Measurements from ENCODE around the gene TRMT61A.
A peak's percentile ranks its signal among the peaks of the same experiment; 100 is the strongest.

TRMT61A gene

DNA sequence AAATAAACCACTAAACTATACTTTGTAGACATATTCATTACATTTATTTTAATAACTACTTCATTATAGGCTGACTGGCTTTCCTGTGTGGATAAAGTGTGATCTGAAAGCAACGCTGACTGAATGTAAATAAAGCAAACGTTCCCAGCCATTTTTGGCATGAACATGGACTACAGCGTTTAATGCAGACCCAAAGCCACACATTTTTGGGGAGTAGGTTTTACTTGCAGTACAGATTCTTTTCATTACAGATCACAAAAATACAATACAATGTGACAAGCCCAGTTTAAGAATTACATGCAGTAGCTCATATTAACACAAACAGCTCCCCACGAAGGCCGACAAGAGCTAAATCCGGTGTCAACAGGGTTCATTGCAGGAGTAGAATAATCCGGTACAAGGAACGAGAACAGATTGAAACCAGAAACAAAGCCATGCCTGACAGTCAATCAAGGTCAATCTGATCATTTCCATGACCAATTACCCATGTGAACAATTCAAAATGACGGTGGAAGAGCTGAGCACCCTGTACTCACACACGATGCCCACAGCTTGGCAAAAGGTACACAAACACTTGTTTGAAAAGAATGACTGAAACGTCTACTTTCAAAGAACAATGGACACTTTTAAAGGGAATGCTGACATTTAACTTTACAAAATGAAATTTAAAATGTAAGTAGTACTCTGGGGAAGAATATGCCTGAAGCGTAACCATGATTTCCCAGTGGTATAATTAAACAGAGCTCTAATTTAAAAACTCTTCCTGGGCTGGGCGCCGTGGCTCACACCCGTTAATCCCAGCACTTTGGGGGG is 28.2 kb downstream of the TRMT61A start:
- DNase-seq, result no peak
- in situ Hi-C loops (cut with MboI; ENCODE audit: low pct_unique_long_range_greater_than_20kb, low sequenced_read_pairs), result no loop called here

- peak; percentile 75 for DNase-seq
- in situ Hi-C loops (cut with MboI; ENCODE audit: low pct_unique_long_range_greater_than_20kb, low sequenced_read_pairs), result no loop called here
Measured at GRCh38 chr14:103558071-103558882, 29.3 kb downstream of the TRMT61A start.

DNA sequence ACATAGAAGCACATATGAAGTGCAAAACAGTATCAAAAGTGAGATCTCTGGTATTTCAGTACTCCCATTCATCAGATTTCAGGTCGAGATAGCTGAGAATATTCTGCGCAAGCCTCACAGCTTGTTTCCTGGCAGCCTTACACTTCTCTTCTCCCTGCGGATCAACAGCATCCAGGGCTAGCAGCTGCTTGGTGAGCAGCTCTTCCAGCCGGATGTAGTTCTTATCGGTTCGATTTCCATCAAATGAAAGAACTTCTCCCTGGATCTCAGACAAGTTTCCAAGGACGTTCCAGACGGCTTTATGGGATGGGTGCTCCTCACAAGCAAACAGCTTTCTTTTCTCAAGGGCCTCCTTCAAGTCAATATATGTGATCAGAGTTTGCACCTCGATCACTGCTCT is 30.8 kb downstream of the TRMT61A start:
- DNase-seq, result no peak
- in situ Hi-C loops (cut with MboI; ENCODE audit: low pct_unique_long_range_greater_than_20kb, low sequenced_read_pairs), result no loop called here

DNA sequence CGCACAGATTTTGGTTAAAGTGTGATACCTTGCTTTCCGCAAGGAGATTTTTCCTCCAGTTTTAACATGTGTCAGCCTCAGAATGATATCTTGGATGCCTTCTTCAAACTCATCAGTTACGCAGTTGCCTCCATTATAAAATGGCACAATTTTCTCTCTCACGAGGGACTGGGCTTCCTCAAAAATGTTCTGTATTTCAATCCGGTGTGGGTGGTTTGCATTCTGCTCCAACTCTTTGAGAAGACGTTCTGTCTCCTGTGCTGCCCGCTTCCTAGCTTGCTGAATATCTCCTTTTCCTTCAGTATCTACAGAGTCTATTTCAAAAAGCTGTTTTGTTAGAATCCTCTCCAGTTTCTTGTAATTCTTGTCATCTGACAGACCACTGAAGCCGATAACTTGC is 31.7 kb downstream of the TRMT61A start:
- DNase-seq, result no peak
- in situ Hi-C loops (cut with MboI; ENCODE audit: low pct_unique_long_range_greater_than_20kb, low sequenced_read_pairs), result no loop called here

DNA sequence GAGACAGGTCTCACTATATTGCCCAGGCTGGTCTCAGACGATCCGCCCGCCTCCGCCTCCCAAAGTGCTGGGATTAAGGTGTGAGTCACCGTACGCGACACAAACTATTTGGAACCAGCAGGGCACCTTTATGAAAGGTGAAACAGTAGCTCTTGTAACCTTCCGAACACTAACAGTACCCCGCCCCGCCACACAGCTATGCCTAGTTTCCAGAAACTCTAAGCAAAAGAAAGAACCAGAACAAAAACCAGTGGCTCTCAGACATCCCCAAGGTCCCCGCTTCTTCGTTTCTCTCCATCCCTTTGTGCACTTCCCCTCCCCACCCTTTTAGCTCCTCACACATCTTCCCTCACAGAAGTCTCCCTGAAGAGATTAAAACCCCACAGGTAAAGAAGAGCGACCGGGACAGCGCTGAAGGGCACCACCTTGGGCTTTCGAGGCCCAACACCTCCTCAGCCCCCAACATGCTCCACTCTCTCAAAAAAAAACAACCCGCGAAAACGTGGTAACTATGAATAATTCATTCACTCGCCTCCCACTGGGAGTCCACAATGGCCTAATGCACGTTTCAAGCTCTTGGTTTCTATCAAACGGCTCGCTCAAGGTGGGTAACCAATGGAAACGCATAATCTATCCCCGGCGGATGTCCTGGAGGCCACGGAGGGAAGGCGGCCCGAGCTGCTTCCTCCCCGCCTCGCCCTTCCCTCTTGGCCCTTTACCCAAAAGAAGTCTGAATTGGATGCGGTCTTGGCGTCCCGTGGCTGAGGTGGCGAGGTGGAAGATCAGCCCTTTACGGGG is 32.6 kb downstream of the TRMT61A start:
- DNase-seq, result peak; percentile 65
- in situ Hi-C loops (cut with MboI; ENCODE audit: low pct_unique_long_range_greater_than_20kb, low sequenced_read_pairs), result no loop called here

DNA sequence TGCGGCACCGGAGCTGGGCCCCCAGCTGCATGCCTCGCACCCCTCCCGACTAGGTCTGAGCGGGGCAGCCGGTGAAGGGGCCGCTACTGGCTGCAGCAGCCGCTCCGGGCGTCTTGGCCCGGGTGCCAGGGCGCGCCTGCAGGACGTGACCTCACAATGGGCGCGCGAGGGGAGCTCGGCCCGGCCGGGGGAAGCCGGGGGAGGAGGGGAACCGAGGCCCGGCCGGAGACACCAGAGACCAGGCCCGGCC is 33.1 kb downstream of the TRMT61A start:
- DNase-seq, result no peak
- in situ Hi-C loops (cut with MboI; ENCODE audit: low pct_unique_long_range_greater_than_20kb, low sequenced_read_pairs), result no loop called here

- in situ Hi-C loops (cut with MboI; ENCODE audit: low pct_unique_long_range_greater_than_20kb, low sequenced_read_pairs), result no loop called here
Measured at GRCh38 chr14:103562429-103563225, 33.6 kb downstream of the TRMT61A start, which contains the start of the genes BAG5 and COA8. TSS of gene BAG5 (minus strand) at chr14:103562657. CDS start at chr14:103561164, 1,493 bp downstream. TSS of gene COA8 (plus strand) at chr14:103562960. CDS start at chr14:103563002, 42 bp downstream.

DNA sequence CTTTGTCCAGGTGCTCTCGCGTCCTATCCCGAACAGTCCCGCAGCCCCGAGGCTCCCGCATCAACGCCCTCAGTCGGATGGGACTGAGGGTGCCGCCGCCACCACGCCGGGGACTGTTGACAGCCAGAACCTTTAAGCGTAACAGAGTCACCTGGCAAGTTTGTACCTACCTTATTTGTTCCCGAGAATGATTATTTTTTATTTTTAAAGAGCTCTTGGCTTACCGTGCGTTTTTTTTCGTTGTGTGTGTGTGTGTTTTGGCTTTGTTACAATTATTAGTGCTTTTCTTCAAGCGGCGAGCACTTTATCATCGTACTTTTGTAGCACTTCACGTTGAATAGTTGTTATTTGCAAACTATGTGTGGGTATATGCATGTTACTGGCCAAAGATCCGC is 34.2 kb downstream of the TRMT61A start:
- DNase-seq, result no peak
- in situ Hi-C loops (cut with MboI; ENCODE audit: low pct_unique_long_range_greater_than_20kb, low sequenced_read_pairs), result no loop called here

More at GRCh38 chr14:103562429-103563225, 33.6 kb downstream of the TRMT61A start, which contains the start of the genes BAG5 and COA8:
- DNase-seq, result peak; percentile 80

- in situ Hi-C loops (cut with MboI; ENCODE audit: low pct_unique_long_range_greater_than_20kb, low sequenced_read_pairs), result no loop called here
- peak; percentile 9 for DNase-seq
Measured at GRCh38 chr14:103563844-103564505, 35.0 kb downstream of the TRMT61A start.

DNA sequence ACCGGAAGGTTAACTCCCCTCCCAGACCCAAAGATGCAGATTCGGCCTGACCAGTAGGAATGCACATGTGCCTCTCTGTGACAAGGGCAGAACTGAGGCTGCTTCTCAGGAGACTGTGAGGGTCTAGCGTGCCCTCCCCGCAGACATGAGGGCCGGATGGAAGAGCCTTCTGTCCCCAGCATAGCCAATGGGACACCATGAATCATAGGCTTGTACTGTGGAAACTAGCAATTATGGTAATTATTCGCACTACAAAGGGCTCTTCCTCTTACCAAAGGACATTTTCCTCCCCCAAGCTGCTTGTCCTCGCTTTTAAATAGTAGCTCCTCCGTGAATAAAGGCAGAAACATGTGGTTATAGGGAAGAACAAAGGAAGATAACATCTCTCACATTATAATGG is 40.0 kb downstream of the TRMT61A start:
- DNase-seq, result peak; percentile 40
- in situ Hi-C loops (cut with MboI; ENCODE audit: low pct_unique_long_range_greater_than_20kb, low sequenced_read_pairs), result no loop called here

DNA sequence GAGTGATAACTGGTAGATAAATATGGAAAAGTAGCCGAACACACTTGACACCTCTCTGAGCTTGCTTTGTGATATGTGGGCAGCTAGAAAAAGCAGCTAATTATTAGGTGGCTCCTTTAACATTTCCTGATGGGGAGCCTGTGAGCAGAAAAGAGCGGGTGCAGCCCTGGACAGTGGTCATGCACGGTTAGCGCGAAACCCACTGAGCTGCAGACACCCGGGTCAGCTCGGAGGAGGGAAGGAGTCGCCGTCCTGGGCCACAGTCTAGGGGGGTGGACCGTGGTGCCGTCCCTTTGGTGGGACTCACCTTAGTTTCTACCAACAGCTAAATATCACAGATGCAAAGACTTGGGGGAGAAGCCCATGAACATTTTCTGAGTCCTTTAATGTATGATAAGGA is 40.4 kb downstream of the TRMT61A start:
- in situ Hi-C loops (cut with MboI; ENCODE audit: low pct_unique_long_range_greater_than_20kb, low sequenced_read_pairs), result no loop called here
- no peak for DNase-seq

- DNase-seq, result no peak
- in situ Hi-C loops (cut with MboI; ENCODE audit: low pct_unique_long_range_greater_than_20kb, low sequenced_read_pairs), result no loop called here
Measured at GRCh38 chr14:103574104-103574503, 45.1 kb downstream of the TRMT61A start.

- in situ Hi-C loops (cut with MboI; ENCODE audit: low pct_unique_long_range_greater_than_20kb, low sequenced_read_pairs), result no loop called here
- DNase-seq, result no peak
Measured at GRCh38 chr14:103574707-103575285, 45.8 kb downstream of the TRMT61A start.

DNA sequence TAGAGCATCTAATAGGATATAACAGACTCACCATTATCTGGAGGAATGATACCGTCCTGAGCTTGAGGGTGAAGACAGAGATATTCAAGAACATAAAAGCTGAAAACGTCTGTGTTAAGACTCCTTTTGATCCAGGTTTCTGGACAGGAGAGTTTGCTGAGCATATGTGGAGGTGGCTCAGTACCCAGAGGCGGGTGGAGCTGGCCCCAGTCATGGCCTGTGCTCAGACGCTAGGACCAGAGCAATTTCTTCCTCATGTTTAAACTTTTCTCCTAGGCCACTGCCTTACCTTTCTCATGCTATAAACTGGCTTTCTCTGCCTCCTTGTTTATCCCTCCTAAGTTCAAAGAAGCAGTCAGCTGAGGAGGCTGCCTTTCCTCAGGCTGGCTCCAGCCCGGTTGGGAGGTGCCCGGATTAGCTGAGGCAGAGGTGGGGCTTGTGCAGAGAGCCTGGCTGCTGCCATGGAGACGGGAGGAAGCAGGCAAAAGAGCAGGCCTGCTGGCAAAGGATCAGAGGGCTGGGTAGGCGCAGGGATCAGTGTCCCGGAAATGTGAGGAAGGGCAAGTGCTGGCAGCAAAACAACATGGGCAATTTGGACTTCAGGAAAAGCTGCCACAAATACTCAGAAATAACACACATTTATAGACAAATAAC is 47.5 kb downstream of the TRMT61A start:
- in situ Hi-C loops (cut with MboI; ENCODE audit: low pct_unique_long_range_greater_than_20kb, low sequenced_read_pairs), result no loop called here
- no peak for DNase-seq

GRCh38 chr14:103578401-103579075 is 49.5 kb downstream of the TRMT61A start:
- DNase-seq, result no peak
- in situ Hi-C loops (cut with MboI; ENCODE audit: low pct_unique_long_range_greater_than_20kb, low sequenced_read_pairs), result no loop called here

DNA sequence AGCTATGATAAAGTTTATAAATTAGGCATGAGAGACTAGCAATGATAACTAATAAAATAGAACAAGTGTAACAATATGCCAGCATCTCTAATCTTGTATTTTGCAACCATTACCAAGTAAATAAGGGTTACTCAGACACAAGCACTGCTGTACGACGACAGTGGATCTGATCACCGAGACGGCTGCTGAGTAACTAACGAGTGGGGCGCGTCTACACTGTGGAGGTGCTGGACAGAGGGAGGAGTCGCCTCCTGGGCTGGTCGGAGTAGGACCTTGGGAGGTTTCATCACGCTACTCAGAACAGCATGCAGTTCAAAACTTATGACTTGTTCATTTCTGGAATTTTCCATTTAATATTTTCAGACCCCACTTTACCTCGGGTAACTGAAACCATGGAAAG is 52.2 kb downstream of the TRMT61A start:
- in situ Hi-C loops (cut with MboI; ENCODE audit: low pct_unique_long_range_greater_than_20kb, low sequenced_read_pairs), result no loop called here
- no peak for DNase-seq

Data from KBM-7 (cell line).